HG02938 (cell line): ENCODE measurements around the gene GHR.
"Not testable (repeated sequence)": the region's sequence is repeated elsewhere in the genome, so short reads cannot be mapped to it uniquely, and the experiment has no call there.

Experiments
- ATAC-seq: cut with Tn5 transposase; IDR thresholded peaks from one replicate; pipeline ENCODE4 v1.9.1; 2021; ENCODE audit warnings: mild to moderate bottlenecking, moderate library complexity; ENCODE audit not compliant: unreplicated experiment

Gene GHR

DNA sequence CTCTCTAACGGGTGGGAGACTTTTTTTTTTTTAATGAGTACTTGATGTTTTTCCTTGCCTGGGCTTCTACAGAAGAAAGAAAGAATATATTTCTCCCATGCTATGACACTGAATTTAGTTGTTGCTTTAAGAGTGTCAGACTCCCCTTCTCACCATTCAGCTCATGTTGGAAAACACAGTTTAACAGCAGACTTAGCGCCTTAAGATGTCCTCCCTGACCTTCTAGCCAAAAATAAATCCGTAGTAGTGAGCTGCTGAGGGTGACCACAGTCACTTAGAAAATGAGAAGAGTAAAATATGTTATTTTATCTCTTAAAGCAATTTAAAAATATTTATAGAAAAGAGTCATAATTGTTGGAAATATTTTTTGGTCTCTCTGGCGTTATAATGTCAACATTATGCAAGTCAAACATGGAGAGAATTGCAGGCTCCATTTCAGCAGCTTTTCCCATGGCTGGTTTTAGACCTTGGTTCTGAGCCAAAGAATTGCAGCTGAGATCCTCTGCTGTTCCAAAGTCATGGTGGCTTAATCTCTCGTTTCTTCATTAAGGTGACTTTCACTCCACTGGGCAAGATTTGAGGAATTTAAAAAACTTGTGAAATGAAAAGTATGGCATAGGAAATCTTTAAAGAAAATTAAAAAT, 143.5 kb downstream of the GHR start:
- no peak for ATAC-seq

DNA sequence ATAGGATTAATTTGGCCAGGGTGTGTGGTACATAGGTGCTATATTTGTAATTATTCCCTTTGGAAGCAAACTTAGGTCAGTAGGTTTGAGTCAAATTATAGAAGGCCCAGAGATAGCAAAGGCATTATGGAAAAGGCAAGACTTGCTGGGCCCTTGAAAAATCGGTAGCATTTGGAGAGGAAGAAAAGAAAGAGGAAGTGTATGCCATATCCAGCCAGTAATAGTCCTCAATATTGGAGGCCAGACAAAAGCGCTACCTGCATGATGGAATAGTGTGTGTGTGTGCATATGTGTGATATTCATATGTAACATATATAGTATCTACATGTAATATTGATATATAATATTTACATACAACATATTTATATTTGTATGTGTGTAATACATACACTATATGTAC, 146.1 kb downstream of the GHR start:
- ATAC-seq = no peak

DNA sequence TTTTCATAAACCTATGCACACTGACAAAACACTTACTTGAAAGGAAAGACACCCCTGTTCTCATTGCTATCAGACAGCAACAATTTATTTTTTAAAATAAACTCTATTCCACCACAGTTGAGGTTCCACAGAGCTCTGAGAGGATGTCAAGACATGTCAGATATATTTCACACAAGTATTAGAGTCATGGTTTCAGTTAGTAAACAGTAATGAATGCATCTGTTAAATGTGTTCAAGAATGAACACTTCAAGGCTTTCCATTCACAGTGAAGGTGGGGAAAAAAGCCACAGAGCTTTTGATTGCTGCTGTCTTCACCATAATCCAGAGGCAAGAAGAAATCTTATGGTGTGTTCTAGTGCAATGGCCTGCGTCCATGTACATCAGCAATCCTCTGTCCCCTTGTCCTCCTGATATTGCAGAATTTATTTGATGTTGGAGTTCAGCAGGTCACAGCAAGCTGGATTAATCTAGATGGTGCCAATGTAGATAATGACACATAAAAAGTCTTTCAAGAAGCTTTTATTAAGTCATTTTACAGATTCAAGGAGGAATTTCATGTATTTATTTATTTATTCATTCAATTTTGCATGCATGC, 146.8 kb downstream of the GHR start:
- ATAC-seq = no peak

DNA sequence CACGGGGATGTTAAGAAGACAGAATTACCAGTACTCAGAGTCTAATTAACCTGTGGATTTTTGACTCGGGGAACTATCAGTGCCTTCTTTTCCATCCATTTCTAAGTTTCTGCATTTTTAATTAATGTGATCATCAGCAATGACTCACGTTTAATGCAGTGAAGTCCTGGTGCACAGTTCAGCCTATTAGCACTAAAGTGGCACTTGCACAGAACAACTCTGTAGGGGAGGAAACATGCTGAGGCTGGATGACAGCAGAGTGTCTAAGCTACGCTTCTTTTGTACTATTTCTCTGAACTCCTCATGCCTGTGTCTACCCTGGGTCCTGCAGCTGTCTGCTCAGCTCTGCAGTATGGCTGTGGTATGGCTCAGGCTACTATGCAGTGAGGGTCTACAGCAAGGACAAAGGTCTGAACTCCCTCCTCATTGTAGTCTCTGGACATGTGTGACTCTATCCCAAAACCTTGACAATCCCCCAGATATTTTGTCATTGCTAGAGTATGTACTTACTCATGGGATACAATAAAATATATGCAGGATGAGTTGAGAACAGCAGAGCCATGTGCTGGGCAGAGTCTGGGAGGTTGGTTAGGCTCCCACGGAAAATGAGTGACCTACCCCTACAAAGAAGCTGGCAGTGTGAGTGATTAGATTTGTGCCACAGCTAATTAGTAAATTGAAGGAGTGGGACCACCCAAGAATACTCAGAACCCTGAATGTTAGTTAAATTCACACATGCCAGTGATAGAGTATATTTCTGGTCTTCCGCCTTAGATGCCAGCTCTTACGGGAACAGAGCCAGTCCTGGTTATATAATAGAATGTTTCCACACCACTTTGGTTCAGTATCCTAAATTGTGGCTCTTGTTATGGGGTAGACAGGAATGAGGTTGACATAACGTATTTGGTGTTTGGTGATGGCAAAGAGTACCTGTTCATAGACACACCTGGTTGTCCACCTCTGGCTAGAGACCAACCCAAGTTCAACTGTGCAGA, 148.0 kb downstream of the GHR start:
- no peak for ATAC-seq

DNA sequence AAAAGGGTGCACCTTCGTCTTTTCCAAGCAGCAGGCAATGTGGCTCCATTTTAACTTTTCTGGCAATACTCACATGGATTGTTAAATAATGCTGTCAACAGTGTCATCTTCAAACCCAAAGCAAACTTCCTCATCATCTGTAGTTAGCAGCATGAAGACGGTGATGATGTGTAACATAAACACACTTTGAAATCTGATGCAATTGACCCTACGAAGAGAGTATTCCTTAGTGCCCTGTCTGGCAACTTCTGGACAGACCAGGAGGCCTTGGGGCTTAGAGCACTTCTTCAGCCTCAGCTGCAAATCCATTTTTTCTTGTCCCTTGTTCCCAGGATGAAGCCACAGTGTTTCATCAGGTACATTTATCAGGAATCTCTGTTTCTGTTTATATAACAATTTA, 149.1 kb downstream of the GHR start:
- ATAC-seq = no peak

DNA sequence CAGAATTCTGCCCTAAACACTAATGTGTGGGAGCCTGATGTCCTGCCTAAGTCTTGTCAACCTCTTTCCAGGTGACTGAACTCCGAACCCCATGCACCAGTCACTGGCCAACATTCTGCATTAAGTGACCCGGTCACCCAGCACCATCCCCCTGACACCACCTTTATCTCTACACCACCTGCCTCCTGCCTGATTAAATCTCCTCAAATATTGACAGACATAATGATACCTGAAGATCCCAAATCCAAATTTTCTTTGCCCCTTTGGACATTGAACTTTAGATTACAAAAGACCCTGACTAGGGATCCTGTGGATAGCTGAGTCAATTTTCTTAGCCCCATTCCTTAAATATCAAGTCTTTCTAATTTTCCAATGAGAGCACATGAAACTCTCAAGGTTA, 150.1 kb downstream of the GHR start:
- no peak for ATAC-seq

DNA sequence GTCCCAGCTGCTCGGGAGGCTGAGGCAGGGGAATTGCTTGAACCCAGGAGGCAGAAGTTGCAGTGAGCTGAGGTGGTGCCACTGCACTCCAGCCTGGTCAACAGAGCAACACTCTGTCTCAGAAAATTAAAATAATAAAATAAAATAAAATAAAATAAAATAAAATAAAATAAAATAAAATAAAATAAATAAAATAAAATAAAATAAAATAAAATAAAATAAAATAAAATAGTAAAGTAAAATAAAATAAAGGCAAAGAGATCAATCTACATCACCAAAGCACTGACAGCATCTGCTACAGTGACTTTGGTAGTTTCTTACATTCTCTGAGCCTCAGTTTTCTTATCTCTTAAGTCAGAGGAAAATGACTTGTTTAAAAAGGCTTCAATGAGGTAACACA, 152.7 kb downstream of the GHR start:
- ATAC-seq = not testable (repeated sequence)

DNA sequence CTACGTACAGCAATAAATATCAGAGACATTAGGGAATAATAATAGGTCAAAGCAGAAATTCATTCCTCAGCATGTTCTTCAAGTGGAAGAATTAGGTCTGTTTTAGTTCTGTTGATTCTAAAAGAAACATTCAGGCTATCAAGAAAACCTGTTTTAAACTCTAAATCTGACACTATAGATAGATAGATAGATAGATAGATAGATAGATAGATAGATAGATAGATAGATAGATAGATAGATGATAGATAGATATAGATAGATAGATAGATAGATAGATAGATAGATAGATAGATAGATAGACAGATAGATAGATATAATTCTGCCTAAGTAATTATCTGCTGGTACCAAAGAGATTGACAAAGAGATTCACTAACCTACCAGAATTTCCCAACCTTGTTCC, 155.7 kb downstream of the GHR start:
- not testable (repeated sequence) for ATAC-seq

DNA sequence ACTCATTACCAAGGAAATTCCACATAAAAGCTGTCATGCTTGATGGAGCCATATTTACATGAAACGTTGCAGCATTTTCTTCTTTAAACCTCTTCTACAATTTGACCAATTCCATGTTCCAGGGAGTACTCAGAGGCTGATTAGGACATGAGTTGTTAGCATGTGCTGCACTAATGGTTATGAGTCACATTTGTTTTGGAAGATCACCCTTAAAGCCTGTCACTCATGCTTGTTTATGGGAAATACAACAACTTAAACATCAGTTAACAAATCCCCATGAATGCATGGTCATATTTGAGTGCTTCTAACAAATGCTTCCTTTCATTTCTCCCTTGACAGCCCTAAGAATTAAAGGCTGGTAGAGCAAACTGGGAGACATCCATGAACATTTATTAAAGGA, 156.1 kb downstream of the GHR start:
- no peak for ATAC-seq

DNA sequence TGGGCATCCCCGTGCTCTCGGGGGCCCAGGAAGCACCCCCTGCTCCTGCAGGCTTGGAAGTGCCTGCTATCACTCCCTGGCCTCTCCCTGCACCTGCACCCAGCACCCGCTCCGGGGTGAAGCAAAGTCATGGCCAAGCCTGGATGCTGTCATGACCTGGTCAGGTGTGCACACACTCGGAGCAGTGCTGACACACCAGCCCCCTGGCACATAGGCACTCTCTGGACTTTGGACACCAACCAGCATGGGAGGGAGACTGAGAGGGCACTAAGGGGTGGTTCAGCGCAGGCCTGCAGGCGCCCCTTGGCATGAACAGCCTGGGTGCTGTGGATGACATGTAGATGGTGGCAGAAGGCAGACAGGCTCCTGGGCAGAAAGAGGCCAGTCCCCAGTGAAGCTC, 158.6 kb downstream of the GHR start:
- ATAC-seq = no peak

DNA sequence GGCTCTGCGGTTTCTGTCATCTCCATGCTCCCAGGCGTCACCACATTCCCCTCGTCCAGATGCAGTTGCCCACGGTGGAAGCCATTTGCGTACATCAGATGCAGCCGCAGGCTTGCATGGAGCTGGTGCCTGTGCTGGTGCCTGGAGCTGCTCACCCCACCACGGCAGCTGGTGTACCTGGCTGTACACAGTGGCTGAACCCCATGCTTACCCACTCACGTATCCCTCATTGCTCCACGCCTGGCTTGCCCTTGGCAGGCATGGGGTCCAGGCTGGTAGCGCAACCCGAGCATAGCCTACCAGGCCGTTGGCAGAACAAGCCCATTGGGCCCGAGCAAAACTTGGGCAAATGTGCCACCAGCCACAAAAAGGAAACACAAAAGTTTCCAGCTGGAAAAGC, 159.5 kb downstream of the GHR start:
- no peak for ATAC-seq

DNA sequence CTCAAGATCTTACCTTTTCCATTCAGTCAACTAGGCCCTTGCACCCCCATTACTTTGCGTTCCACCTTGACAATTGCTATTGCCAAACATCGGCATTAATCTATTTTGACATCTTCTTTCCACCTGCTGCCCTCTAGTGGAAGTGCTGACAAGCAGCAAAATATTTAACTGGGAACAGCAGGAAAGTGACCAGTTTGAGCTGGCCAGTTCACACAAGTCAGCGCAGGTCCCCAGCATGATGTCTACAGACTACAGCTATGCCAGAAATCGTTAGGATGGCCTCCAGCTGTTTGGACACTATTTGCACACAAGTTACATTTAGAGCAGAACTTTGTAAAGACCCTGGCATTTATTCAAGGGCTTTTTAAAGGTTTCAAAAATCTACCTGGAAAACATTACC, 160.1 kb downstream of the GHR start:
- no peak for ATAC-seq

DNA sequence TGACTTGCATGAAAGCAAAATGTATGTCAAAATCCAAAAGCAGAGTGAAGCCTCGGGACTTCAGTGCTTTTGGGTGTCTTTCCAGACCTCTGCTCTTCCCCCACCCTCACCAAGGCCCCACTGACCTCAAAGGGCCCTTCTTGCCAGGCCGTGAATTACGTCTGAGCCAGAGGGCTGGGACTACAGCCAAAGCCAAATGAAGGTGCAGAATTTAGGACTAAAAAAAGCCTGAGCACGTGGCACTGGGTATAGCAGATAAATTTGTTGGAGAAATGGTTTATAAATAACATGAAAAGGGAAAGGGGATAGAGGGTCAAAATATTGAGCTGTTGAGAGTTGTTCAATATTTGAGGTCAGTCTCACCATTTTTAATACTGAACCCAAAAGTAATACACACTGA, 163.4 kb downstream of the GHR start:
- no peak for ATAC-seq

DNA sequence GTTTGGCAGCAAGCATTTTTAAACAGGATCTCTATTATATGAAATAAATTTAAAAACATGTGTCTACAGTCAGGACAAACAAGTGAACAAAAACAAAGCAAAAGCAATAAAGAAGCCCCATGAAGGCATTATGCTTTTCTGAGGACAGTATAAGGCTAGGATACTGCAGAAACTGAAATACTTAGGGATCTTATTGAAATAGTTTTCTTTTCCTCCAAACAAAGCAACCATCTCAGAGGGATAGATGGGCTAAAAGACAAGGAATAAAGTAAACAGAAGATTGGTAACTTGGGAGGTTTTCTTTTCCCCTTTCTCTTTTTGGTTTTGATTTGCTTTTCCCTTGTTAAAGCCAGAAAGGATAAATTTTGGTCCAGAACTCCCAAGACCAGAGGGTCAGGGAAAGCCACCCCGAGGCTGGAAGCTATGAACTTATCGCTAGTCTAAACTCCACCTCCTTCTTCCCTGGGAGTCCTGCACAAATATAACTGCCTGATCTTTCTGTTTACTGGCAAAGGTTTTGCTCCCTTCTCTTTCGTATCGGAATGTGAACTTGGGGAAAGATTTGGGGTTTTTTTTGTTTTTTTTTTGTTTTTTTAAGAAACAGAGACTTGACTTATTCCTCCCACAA, 164.0 kb downstream of the GHR start:
- ATAC-seq = no peak

DNA sequence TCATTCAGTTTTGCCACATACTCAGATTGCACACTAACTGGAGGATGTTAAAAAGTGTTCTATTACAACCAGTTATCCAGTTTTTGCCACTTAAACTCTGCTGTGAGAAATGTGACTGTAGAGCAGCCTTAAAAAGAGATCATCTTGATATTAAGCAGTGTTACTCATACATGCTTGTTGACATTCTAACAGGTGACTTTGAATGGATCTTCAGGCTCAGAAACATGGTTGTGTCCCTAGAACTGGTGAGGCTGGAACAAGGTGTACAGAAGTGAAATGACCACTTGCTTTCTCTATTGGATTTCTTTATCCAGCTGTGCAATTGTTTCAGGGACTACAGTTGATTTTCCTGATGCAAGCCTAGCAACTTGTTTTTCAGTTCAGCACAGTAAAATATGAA, 167.3 kb downstream of the GHR start:
- ATAC-seq = no peak

DNA sequence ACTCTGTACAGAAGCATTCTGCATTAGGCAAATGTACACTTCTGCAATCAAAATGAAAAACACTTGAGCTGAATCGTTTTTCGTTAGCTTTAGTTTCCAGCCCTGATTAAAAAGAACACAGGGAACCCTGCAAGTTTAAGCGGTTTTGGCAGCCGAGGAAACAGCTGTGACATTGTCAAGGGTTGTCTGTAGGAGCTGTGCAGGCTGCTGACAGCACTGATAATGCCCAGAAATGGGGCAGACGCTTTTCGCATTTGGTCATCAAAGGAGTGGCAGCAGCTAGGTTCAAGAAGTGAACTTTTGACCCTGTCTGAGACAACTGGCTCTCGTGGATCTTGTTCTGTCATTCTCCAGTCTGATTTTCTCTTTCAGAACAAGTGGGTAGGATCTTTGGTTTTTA, 167.8 kb downstream of the GHR start:
- no peak for ATAC-seq

DNA sequence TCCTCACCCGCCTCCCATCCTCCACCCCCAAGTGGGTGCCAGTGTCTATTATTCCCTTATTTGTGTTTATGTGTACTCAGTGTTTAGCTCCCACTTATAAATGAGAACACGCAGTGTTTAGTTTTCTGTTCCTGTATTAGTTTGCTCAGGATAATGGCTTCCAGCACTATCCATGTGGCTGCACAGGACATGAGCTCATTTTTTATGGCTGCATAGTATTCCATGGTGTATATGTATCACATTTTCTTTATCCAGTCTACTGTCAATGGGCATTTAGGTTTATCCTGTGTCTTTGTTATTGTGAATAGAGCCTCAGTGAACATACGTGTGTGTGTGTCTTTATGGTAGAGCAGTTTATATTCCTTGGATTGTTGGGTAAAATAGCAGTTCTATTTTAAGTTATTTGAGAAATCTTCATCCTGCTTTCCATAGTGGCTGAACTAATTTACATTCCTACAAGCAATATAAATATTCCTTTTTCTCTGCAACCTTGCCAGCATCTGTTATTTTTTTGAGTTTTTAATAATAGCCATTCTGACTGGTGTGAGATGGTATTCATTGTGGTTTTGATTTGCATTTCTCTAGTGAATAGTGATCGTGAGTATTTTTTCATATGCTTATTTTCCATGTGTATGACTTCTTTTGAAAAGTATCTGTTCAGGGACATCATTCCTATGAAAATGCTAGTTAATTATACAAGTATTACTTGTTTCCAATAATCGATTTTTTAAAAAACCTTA, 169.3 kb downstream of the GHR start:
- ATAC-seq = no peak

DNA sequence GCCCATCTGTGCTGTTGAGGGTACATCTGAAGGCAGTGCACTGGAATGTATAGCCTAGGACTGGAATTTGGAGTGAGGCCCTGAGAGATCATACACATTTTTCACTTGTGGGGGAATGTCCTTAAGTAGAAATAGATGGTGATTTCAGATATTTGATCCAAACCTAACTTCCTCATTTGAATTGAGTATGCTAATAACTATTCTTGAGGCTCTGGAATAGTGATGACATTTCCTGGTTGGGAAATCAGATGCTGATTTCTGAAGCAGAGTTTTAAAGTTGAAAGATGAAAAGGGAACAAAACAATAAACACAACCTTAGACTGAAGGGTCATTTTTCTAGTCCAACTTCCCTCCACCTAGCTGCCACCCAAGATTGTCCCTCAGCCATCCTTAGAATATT, 170.4 kb downstream of the GHR start:
- no peak for ATAC-seq

DNA sequence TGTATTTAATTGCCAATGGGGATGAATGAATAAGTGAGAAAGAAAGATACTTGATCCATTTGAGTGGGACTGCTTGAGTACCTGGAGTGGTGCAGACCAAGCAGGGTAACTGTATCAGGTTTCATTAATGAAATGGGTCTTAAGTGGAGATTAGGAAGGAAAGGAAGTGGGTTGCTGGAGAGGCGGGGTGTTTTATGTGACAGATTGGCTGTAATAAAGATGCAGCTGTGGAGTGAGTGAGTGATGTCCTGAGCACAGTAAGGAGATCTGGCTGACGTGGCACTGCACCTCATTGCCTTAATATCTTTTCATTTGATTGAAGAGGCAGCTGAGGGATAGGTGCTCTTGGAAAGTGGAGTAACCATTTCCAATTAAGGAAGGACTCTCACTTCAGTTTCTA, 172.4 kb downstream of the GHR start:
- ATAC-seq = no peak

DNA sequence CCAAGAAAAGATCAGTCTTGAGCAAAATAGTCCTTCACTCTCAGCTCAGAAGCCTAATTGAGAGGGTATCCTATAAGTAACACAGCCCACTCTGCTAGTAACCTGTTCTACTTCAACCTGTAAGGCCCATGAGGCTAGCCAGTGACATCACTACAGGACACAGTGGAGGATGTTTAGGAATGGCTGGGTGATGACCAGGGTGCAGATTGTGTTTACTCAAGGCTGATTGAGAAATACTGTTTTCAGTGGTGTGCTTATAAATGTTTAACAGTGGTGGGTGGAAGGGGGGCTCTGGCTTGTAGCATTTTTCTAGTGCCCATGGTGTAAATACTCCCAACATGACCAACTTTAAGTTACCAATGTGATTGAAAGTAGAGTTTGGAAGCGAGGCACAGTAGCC, 173.6 kb downstream of the GHR start:
- ATAC-seq = no peak
